Measurements from ENCODE around the gene LMBR1L. TPM values are rescaled to one million over a fixed set of nuclear protein-coding genes. Genes with fewer than 3 reads are reported as not detected.

The LMBR1L gene
- total RNA-seq, 4 donors from 2014 or later = 17.6 to 77.5 (median 37.5) TPM

GRCh38 chr12:49058366-49059044, 52.1 kb downstream of the LMBR1L start:
- TF ChIP-seq EP300 (IDR thresholded peaks at IDR 0.05) (no peak), POLR2AphosphoS5 (IDR thresholded peaks at IDR 0.05) (no peak), CTCF (IDR thresholded peaks at IDR 0.05) (no peak), POLR2A (IDR thresholded peaks at IDR 0.05) (no peak)
- ATAC-seq = no peak
- 4% methylated on average over 4 of the region's 5 CpGs; no CpG with 5 or more reads in 1 of the 2 donors for WGBS, 2 donors (ENCODE audit: low coverage in 1 of 2)
- peaks cover 0 to 62% (median 37%) of the 10 kb centered on the region in 3 donors for H3K4me1 ChIP-seq
- H3K36me3 ChIP-seq = peaks cover 0 to 19% of the 10 kb centered on the region in 2 donors
- peak overlapping the region in 3 of 4 donors; percentile 93 to 99 (median 94) for H3K27ac ChIP-seq
- H3K4me3 ChIP-seq = peak overlapping the region; percentile 75 to 99
- no peaks in the 10 kb centered on the region for H3K9me3 ChIP-seq
- no peaks in the 10 kb centered on the region for H3K27me3 ChIP-seq

- peak overlapping the region in 3 of 4 donors; percentile 29 to 93 (median 36) for H3K27ac ChIP-seq
- H3K4me3 ChIP-seq = peak overlapping the region; percentile 75 to 99
- peaks cover 0 to 62% (median 37%) of the 10 kb centered on the region in 3 donors for H3K4me1 ChIP-seq
- H3K9me3 ChIP-seq = no peaks in the 10 kb centered on the region
- peaks cover 0 to 25% of the 10 kb centered on the region in 2 donors for H3K36me3 ChIP-seq
- ATAC-seq = no peak
- TF ChIP-seq CTCF (IDR thresholded peaks at IDR 0.05) (no peak), EP300 (IDR thresholded peaks at IDR 0.05) (no peak), POLR2AphosphoS5 (IDR thresholded peaks at IDR 0.05) (no peak), POLR2A (IDR thresholded peaks at IDR 0.05) (no peak)
- WGBS, 2 donors (ENCODE audit: low coverage in 1 of 2) = 0 to 17% methylated on average over 1 to 2 of the region's 4 CpGs
- no peaks in the 10 kb centered on the region for H3K27me3 ChIP-seq
Observed at GRCh38 chr12:49057888-49058287, 52.8 kb downstream of the LMBR1L start.

GRCh38 chr12:49055978-49056754, 54.5 kb downstream of the LMBR1L start:
- ATAC-seq = peak; percentile 73

GRCh38 chr12:49055092-49055491, 55.6 kb downstream of the LMBR1L start:
- no peak for ATAC-seq
- Histone ChIP-seq H3K27me3 (no peaks in the 10 kb centered on the region), H3K27ac (no peak overlapping the region), H3K4me3 (no peak overlapping the region), H3K4me1 (peaks cover 0 to 53% (median 37%) of the 10 kb centered on the region in 3 donors), H3K9me3 (no peaks in the 10 kb centered on the region), H3K36me3 (peaks cover 0 to 53% of the 10 kb centered on the region in 2 donors)
- TF ChIP-seq POLR2A (IDR thresholded peaks at IDR 0.05) = no peak
- TF ChIP-seq CTCF (IDR thresholded peaks at IDR 0.05) = no peak
- TF ChIP-seq EP300 (IDR thresholded peaks at IDR 0.05) = no peak
- no peak for TF ChIP-seq POLR2AphosphoS5 (IDR thresholded peaks at IDR 0.05)
- 64 to 73% methylated on average over 2 to 4 of the region's 4 CpGs for WGBS, 2 donors (ENCODE audit: low coverage in 1 of 2)

More at GRCh38 chr12:49055978-49056754, 54.5 kb downstream of the LMBR1L start:
- Histone ChIP-seq H3K9me3 (no peaks in the 10 kb centered on the region), H3K4me1 (peaks cover 0 to 56% (median 37%) of the 10 kb centered on the region in 3 donors), H3K4me3 (peak overlapping the region in 1 of 2 donors; percentile 11), H3K27ac (peak overlapping the region in 3 of 4 donors; percentile 36 to 93 (median 52)), H3K36me3 (peaks cover 0 to 43% of the 10 kb centered on the region in 2 donors), H3K27me3 (no peaks in the 10 kb centered on the region)
- WGBS, 2 donors (ENCODE audit: low coverage in 1 of 2) = 48 to 58% methylated on average over 4 of the region's 7 CpGs
- TF ChIP-seq CTCF (IDR thresholded peaks at IDR 0.05) (no peak), POLR2AphosphoS5 (IDR thresholded peaks at IDR 0.05) (no peak), POLR2A (IDR thresholded peaks at IDR 0.05) (no peak), EP300 (IDR thresholded peaks at IDR 0.05) (no peak)
